Measurements from ENCODE around the gene LINC00237. TPM values are rescaled to one million over a fixed set of nuclear protein-coding genes. Genes with fewer than 3 reads are reported as not detected.

The LINC00237 gene
- total RNA-seq (2022; extraction: Qiagen RNA extraction; ENCODE audit: low read depth), result not detected in 5 replicates

GRCh38 chr20:21106171-21107017 lies at the start of gene LINC00237:
TSS of gene LINC00237 (minus strand) at chr20:21106358.

DNA sequence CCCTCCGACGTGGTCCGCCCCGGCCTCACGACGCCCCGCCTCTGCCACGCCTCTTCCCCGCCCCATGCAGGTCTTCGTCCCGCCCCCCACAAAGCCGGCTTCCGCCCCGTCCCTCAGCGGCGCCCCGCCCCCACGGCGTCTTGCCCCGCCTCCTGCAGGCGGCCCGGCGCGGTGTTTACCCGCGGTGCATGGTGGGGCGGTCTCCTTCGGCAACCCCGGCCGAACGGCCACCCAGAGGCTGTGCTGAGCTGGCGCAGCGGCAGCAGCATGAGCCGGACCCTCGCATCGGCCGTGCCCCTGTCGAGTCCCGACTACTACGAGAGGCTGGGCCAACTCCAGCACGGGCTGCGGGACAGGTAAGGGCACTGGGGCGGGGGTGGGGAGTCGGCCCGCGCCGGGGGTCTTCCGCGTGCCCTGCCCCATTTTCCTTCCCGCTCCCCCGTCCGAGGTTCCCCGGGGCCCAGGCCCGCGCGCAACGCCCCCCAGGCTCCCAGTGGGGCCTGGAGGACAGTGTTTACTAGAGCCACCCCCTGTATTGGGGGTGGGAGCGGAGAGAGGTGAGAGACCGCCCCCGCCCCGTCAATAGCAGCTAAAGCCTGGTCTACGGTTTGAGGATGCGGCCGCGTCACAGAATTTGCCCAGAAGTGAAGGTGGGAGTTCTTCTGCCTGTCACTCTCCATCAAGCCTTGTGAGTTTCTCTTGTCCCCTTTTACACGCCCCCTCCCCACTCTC lies 19.9 kb upstream of the LINC00237 start, which contains the start of gene KIZ:
Gene KIZ (plus strand): TSS at position 234 of the 732 bp plus-strand sequence. CDS start 34 bp downstream, at position 268.

Other genes with a start within 250 kb of the LINC00237 start
- 4.1 to 4.9 TPM (median 4.4 TPM) in 5 replicates for gene KIZ, start 19.7 kb upstream of the LINC00237 start, total RNA-seq (2022; extraction: Qiagen RNA extraction; ENCODE audit: low read depth)
- 86.9 to 109 TPM (median 98.4 TPM) in 5 replicates for gene XRN2, start 197.0 kb upstream of the LINC00237 start, total RNA-seq (2022; extraction: Qiagen RNA extraction; ENCODE audit: low read depth)

All from A549 treated with GW870086 at 1 μM for 4 hours (cell line).